ELR (cell line): ENCODE results near the gene PLPPR1.

Source experiments
- DNase-seq: peaks from one replicate; pipeline ENCODE4 v3.0.0-alpha.2; 2015; ENCODE audit warnings: low read depth

Gene PLPPR1

DNA sequence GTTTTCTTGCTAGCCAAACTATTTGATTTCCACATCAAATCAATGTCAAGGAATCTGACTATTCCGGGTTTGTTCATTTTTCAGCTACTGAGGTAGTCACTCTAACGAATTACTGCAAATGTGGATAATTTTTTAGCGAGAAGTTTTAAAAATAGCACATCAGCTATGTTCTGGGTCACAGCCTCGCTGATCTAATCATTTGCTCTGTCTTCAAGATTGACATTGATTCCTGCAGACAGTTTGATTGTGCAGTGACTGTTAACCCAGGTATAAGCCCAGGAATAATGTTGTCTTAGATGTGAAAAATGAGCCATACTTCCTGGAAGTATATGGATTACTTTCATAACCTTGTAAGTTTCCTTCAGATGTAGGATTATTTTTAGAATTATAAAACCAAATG, 181.1 kb downstream of the PLPPR1 start:
- DNase-seq = no peak

DNA sequence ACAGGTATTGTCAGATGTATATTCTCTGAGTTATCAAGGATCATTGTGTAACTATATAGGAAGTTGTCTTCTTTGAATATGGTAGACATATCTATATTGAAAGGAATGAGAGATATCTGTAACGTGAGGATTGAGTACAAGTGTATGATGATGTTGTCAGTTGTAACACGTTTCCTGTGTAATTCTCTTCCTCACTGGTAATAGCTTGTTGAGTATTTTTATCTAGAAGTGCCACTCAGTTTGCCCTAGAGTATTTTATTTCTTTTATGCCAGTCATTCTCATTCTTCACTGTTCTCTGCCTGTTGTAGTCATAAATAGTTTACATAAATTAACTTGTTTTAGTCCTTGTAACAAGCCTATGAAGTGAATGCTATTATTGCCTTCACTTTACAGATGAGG, 184.1 kb downstream of the PLPPR1 start:
- no peak for DNase-seq

DNA sequence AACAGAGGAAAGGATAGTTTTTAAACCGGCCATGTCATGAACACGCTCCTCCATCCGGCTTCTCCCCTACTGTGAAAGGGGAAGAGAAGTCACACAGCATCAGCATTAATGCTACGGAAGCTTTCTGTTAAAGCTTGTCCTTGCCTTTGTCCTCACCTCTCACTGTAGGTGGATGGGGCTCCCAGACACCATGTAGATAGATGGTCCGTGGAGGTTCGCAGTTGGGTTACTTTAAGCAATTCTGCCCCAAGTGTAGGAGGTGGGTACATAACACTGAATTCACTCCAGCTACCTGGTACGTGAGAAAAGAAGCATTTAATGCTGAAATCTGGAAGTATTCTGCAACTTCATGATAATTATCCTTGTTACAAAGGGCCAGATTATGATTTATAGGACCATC, 190.5 kb downstream of the PLPPR1 start:
- DNase-seq = no peak

DNA sequence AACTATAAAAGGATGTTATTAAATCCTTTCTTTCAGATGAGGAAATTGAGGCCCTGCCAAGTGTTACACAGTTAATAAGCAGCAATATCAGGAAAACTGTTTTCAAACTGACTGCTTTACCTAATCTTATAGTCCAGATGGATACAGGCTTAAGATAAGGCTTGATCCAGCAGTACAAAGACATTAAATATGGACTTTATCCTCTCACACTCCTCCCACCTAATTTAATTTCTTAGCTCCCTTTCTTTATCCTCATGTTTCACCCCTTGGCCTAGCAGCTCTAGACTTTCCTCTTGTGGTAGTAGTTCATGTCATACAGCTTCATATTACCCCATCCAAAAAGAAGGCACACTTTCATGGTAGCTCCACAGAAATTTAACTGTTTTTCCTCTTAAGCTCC, 191.8 kb downstream of the PLPPR1 start:
- no peak for DNase-seq

DNA sequence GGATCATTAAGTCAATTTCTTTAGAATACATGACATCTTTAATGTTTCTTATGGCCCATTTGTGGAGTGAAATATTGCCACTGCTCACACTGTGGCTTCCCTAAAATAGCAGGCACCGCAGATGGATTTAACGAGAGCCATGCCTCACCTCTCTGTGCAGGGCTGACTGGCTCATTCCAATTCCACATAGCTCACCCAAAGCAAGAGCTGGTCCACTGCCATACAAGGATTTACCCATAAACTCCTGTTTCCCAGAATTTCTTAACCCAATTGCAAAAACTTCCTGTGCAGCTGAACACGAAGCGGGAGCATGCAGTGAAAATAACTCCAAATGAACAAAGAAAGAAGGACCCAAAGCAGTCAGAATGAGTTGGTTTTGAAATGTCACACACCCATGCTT, 196.7 kb downstream of the PLPPR1 start:
- no peak for DNase-seq

DNA sequence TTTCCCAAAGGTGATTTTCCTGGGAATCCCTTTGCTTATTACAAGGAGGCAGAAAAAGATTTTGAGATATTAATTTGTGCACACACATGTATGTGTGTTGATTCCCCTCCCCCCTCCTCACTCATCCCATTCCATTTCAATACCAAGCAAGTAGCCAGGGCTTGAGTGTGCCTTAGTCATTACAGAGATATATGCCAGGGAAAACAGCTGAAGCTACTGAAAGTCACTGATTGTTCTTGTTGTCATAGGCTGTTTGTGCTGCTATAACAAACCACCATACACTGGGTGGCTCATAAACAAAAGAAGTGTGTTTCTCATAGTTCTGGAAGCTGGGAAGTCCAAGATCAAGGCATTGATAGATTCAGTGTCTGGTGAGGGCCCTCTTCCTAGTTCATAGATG, 197.6 kb downstream of the PLPPR1 start:
- DNase-seq = no peak

DNA sequence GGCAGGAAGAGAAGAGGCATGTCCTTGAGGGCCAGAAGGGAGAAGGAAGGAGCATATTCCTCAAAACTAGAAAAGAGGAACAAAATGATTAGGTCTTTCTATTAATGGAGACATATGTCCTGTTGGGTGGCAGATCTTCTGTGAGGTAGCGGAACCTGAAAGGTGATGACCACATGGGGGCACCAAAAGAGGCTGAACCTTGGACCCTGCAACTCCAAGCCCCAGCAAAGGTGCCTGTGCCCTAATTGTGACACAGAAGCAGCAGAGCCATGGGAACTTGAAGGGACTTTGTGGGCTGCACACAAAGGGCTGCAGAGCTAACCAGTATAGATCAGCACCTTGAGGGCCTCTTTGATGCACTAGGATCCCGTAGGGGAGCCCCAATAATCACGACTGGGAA, 198.3 kb downstream of the PLPPR1 start:
- DNase-seq = no peak

DNA sequence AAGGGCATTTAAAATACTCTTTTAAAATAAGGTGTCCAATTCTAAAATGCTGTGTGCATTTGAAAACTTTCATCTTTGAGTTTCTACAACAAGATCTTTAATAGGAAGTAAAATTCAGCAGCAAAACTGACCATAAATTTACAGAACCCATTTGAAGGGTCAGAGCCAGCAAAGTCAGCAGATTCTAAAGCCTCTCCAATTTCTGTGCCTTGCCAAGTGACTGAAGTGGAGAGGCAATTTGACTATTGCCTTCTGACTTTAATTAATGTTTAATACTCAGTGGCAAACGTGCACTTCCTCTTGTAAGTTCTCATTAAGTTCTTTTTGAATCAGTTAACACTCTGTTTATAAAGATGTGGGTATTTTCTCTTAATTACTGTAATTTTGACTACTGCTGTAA, 201.1 kb downstream of the PLPPR1 start:
- no peak for DNase-seq

DNA sequence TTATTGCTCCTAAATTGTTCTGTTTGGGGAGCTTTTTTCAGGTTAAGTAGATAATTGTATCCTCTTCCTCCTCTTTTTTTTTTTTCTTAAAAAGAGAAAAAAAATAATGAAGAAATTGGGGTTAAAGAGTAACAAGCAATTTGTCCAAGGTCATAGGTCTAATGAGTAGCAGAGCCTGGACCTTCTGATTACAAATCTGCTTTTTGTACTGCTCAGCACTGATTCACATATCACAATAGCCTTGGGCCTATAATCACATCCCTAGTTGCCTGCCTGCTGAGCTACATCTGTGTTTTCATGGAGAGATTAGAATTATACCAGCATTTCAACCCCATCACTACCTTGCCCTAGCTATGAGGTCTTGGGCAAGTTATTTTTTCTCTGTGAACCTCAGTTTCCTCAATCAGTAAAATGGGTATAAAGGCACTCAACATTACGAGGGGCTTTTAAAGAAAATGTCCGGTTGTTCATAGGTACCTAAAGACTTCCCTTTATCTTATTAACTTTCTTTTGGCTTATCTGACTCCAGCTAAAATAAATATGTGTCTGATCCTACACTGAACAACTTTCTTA, 204.0 kb downstream of the PLPPR1 start:
- DNase-seq = no peak

DNA sequence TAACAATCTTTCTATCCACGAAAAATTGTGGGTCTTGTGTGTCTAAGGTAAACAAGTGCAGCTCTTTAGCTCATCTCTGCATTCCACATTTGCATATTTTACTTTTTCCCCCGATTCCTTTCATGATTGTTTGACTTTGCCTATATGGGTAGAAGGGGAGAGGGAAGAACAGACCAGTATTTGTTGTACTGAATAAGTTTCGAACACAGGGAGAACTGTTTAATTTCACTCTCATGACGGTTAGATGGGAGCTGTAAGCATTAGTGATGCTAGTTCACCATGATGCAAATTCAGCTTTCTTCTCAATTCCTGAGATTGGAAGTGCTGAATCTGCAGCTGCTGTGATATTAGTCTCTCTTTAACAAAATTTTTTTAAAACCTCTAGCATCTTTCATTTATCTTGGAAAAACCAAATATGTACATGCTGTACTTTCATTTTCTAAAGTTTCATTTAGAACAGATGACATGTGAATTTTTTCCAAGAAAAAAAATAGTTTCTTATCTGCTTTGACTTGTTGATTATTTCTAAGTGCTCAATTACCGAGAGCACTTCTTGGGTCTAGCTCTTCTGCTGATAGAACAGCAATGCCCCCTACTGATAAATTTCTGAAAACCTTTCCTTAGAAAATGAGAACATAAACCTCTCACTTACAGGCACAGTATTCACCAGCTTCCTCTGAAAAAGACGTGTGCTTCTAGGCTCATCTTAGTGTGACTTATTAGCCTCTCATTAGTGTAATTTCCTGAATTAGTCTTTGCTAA, 206.8 kb downstream of the PLPPR1 start:
- DNase-seq = peak; percentile 32

DNA sequence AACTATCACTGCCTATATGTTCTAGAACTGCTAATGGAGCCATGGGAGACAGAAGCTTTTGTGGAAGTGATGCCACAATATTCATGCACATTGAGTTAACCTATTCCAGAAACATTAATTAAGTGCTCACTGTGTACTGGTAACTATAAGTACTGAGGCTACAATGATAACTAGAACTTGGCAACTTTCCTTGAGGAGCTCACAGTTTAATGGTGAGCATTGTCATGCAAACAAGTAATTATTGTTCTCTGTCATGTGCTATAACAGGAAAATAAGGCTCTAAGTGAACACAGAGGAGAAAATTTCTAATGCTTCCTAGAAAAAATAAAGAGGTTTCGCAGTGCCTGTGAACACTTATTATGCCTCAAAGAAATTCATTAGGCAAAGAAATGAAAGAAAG, 214.1 kb downstream of the PLPPR1 start:
- no peak for DNase-seq

DNA sequence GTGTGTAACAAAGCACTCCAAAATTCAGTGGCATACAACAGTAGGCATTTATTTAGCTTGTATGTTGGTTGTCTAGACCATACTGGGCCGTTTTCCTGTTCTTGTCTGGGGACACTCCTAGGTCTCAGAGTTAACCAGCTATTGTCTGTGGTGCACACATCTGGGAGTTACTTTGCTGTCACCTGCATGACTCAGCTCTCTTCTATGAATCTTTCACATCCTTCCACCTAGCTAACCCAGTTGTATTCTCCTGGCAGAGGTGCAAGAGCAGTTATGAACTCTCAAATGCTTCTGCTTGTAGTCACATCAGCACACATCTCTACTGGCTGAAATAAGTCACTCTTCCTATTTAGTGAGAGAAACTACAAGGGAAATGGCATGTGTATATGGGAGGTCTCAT, 218.2 kb downstream of the PLPPR1 start:
- DNase-seq = no peak

DNA sequence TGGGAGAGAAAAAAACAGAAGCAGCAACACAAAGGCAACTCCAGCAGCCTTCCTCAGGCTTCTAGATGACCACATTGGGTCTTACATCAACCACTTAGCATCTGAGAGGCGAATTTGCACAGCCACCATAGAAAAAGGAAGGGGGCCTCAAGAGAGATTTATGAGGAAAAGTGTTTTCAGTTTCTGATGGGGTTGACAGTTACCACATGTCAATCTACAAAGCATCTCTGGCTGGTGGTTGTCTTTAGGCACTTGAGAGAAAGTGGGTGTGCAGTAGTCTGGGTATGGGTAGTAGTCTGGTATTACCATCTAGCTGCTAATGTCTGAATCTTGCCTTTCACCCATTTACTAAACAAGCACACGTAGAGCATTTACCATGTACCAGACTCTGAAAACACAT, 218.8 kb downstream of the PLPPR1 start:
- DNase-seq = no peak

DNA sequence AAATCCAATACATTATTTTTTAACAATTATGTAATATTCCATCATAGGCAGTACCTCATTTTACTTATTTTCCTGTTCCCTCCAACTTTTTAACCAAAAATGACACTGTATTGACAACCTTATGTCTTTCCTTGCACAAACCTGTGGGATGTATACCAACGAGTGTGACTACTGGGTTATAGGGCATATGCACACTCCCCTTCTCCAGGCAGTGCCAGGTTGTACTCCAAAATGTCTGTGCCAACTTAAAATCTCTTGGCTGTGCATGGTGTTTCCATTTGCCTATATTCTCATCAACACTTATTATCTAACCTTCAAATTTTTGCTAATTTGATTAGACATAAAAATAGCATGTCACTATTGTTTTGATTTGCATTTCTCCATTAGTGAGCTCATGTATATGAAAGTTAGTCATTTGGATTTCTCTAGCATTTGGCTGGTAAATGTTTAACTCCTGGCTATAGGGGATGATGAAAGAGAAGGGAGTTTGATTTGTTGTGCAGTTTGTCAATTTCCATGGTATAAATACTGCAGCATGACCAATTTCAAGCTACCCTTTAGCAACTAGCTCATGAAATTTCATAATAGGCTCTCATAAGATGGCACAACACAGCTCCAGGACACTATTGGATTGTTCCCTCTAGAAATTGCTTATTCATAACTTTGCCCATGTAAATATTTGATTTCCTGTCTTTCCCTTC, 226.4 kb downstream of the PLPPR1 start:
- DNase-seq = no peak

DNA sequence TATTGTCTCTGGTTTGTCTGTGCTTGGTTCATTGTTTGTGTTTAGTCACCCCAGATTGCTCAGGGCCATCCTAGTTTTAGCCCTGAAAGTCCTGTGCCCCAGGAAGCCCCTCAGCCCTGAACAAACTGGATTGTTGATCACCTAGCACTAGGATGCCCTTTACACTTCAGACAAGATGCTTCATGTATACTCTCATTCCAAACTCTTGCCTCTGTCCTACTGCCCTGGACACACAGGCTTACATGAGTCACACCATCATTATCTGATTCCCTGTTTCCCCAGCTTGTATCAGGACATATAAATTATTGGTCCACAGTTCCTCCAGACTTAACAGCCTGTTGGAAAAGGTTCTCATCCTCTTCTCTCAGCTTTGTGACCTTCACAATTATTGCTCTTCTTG, 236.2 kb downstream of the PLPPR1 start:
- DNase-seq = no peak

DNA sequence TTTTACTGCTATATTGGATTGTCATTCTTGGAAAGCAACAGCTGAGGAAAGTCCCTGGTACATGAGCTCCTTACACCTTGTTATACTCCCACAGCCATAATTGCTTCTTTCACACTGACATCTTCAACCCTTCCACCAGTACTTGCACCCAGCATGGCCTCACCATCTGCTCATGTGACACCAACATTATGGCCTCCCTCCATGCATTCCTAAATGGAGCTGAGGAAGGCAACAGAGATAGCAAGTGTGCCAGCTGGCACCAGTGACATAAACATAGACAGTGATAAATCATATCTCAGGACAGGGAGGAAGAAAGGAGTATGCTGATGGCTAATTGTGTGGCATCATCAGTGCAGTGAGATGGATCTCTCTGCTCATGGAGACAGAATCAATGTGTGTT, 236.7 kb downstream of the PLPPR1 start:
- no peak for DNase-seq

DNA sequence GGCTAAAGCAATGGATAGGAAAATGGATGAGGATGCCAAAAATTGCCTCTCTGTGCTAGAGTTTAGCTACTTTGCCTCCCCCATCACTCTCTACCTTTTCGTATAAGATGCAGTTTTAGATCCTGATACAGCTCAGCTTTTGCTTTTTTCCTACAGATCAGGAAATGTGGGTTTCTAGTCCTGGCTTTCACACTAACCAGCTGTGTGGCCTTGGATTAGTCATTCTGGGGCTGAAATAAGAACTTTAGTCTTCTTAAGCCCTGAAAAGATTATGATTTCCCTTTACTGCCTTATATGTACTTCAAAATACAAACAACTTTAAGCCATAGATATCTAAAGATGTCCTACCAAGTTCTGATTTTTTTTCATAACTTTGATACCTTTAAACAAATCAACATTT, 239.9 kb downstream of the PLPPR1 start:
- DNase-seq = no peak

DNA sequence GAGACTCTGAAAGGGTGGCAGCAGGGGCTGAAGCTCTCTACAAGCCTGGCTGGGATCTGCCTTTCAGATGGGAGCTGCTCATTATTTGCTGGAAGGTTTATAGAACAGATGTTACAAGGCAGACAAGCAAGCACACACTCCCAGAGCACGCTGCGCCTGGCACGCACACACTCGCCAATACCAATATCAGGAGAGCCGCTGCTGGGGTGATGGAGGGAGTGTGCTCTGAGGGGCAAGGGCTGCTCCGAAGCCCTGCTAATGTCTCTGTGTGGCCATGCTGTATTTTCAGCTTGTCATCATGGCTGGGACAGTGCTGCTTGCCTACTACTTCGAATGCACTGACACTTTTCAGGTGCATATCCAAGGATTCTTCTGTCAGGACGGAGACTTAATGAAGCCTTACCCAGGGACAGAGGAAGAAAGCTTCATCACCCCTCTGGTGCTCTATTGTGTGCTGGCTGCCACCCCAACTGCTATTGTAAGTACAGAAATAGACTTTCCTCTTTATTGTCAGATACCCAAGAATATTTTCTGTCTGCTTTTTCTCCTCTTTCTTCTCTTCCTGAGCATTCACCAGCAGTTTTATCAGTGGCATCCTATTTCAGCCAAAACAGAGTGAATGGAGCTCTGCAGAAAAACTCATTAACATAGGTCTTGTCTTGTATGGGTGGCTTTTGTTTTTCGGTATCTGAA, 241.2 kb downstream of the PLPPR1 start:
- no peak for DNase-seq

DNA sequence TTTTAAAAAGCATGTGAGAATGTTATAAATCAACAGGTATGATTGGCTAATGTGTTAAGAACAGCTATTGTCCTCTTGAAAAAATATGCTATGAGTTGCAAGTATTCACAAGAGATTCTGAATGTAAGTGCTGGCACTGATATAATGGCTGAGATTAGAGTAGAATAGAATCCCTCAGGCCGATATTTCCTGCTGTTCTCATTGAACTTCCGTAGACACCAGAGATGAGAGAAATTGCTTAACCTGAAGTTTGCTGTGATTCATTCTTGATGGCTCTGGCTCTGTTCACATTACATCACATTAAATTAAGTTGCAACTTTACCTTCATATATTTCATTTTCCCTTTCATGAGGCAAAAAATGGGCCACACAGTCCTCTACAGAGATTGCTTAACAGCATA, 241.8 kb downstream of the PLPPR1 start:
- DNase-seq = no peak

DNA sequence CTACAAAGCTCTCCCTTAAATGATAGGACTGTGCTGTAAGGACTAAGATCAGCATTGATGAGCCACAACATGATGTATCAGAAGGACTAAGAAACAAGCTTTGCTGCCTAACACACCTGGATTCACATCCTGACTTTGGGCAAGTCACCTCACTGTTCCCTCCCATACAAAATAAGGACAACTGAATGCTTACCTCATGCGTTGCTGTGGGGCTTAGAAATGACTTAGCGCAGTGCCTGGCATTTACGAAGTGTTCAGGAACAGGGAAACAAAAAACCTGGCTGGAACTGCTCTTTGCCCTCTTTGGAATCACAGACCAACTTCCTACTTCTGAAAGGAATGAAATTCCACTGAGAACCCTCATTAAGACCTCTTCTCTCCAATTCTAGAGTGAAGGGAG, 242.6 kb downstream of the PLPPR1 start:
- DNase-seq = no peak

DNA sequence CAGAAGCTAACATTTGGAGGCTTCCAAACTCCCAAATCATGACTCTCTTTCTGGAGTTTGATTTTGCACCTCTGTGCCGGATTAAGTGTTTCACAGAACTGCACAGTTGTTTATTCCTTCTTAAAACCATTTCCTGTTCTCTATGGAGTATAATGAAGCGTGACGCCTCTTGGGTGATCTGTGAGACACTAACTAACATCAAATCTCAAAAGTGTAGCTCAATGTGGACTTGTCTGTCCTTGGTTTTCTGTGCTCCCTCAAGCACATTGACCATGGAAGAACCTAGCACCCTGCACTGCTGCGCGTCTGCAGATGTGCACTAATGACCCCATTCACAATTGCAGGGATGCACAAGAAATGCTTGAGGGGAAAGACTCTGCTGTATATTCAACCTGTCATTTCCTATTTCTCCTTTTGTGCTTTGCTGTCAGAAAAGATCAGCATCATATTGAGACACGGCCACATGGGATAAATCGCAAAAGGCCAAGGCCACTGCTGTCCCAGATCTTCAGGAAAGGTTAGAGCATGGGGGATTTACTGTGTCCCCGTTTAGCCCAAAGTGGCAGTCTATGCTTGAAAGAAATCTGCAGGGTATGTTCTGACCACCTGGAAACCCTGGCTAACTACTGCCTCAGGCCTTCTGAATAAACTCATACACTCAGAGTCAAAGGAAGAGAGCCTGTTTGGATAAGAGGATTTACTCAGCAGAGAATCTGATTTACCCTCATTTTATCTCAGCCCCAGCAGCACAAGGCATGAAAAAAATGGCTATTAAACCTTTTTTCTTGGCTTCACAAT, 246.6 kb downstream of the PLPPR1 start:
- no peak for DNase-seq

DNA sequence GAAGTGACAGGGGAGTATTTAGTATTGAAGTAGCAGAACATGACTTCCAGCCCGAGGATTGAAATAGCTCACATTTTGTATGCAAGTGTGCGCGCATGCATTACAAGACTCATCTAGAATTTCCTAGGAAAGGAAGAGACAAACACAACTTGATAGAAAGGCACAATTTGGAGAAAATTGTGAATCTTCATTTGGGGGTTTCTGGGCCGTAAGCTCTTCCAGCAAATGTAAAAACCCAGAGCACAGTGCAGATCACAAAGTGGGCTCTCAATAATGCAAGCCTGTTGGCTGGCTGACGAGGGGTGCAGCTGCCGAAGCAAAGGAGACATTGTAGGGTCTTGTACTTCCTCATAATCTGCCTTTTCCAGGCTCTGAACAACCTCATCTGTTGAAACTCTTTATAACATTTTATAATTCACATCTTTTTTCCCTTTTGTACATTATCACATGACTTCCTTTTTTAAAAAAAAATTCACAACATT, 247.3 kb downstream of the PLPPR1 start:
- no peak for DNase-seq
